Measurements from ENCODE around the gene HIBADH.

Gene HIBADH

GRCh38 chr7:27662490-27663205 lies at the start of gene HIBADH:
Gene HIBADH (minus strand): TSS chr7:27662883. CDS start chr7:27662788, 95 bp downstream.
- peak; percentile 97 for DNase-seq

- DNase-seq, result no peak
Measured at GRCh38 chr7:27712217-27712616, 49.5 kb upstream of the HIBADH start.

- no peak for DNase-seq
Measured at GRCh38 chr7:27709137-27710075, 46.7 kb upstream of the HIBADH start.

GRCh38 chr7:27708485-27708884 lies 45.8 kb upstream of the HIBADH start:
- DNase-seq, result no peak

- DNase-seq, result no peak
Measured at GRCh38 chr7:27705200-27705594, 42.5 kb upstream of the HIBADH start.

- DNase-seq, result no peak
Measured at GRCh38 chr7:27704422-27705199, 41.9 kb upstream of the HIBADH start.

GRCh38 chr7:27703181-27703580 lies 40.5 kb upstream of the HIBADH start:
- DNase-seq, result no peak

GRCh38 chr7:27700501-27700900 lies 37.8 kb upstream of the HIBADH start:
- DNase-seq, result no peak

- no peak for DNase-seq
Measured at GRCh38 chr7:27699751-27700150, 37.1 kb upstream of the HIBADH start.

GRCh38 chr7:27697861-27698430 lies 35.3 kb upstream of the HIBADH start:
- no peak for DNase-seq

- DNase-seq, result no peak
Measured at GRCh38 chr7:27695096-27695495, 32.4 kb upstream of the HIBADH start.

- DNase-seq, result no peak
Measured at GRCh38 chr7:27693794-27694193, 31.1 kb upstream of the HIBADH start.

GRCh38 chr7:27690649-27691048 lies 28.0 kb upstream of the HIBADH start:
- DNase-seq, result no peak

- no peak for DNase-seq
Measured at GRCh38 chr7:27689591-27690164, 27.0 kb upstream of the HIBADH start.

GRCh38 chr7:27689150-27689549 lies 26.5 kb upstream of the HIBADH start:
- DNase-seq, result no peak

- no peak for DNase-seq
Measured at GRCh38 chr7:27688646-27689045, 26.0 kb upstream of the HIBADH start.

- DNase-seq, result no peak
Measured at GRCh38 chr7:27688056-27688455, 25.4 kb upstream of the HIBADH start.

GRCh38 chr7:27686315-27686714 lies 23.6 kb upstream of the HIBADH start:
- DNase-seq, result no peak

- DNase-seq, result no peak
Measured at GRCh38 chr7:27685893-27686292, 23.2 kb upstream of the HIBADH start.

GRCh38 chr7:27685209-27685608 lies 22.5 kb upstream of the HIBADH start:
- no peak for DNase-seq

GRCh38 chr7:27684491-27684890 lies 21.8 kb upstream of the HIBADH start:
- no peak for DNase-seq

- DNase-seq, result no peak
Measured at GRCh38 chr7:27680610-27681009, 17.9 kb upstream of the HIBADH start.
